Measurements from ENCODE around the gene ERC1.

The ERC1 gene

GRCh38 chr12:1309613-1310012 lies 318.6 kb downstream of the ERC1 start:
- TF ChIP-seq GATA2 (IDR thresholded peaks at IDR 0.05; ENCODE audit: low read depth, low read length) (no peak), GATA3 (IDR thresholded peaks at IDR 0.05; ENCODE audit: low read depth, low read length) (no peak)

- TF ChIP-seq GATA3 (IDR thresholded peaks at IDR 0.05; ENCODE audit: low read depth, low read length), result no peak
- TF ChIP-seq GATA2 (IDR thresholded peaks at IDR 0.05; ENCODE audit: low read depth, low read length), result no peak
These were observed 319.6 kb downstream of the ERC1 start for GRCh38 chr12:1310653-1311052.

GRCh38 chr12:1311145-1311544 lies 320.1 kb downstream of the ERC1 start:
- TF ChIP-seq GATA2 (IDR thresholded peaks at IDR 0.05; ENCODE audit: low read depth, low read length) (no peak), GATA3 (IDR thresholded peaks at IDR 0.05; ENCODE audit: low read depth, low read length) (no peak)

- TF ChIP-seq GATA2 (IDR thresholded peaks at IDR 0.05; ENCODE audit: low read depth, low read length) (no peak), GATA3 (IDR thresholded peaks at IDR 0.05; ENCODE audit: low read depth, low read length) (no peak)
These were observed 322.9 kb downstream of the ERC1 start for GRCh38 chr12:1313906-1314305.

GRCh38 chr12:1314523-1314922 lies 323.5 kb downstream of the ERC1 start:
- TF ChIP-seq GATA2 (IDR thresholded peaks at IDR 0.05; ENCODE audit: low read depth, low read length), result no peak
- TF ChIP-seq GATA3 (IDR thresholded peaks at IDR 0.05; ENCODE audit: low read depth, low read length), result no peak

- no peak for TF ChIP-seq GATA2 (IDR thresholded peaks at IDR 0.05; ENCODE audit: low read depth, low read length)
These were observed 327.5 kb downstream of the ERC1 start for GRCh38 chr12:1318327-1319031.

- TF ChIP-seq GATA2 (IDR thresholded peaks at IDR 0.05; ENCODE audit: low read depth, low read length) (no peak), GATA3 (IDR thresholded peaks at IDR 0.05; ENCODE audit: low read depth, low read length) (no peak)
These were observed 328.2 kb downstream of the ERC1 start for GRCh38 chr12:1319212-1319611.

GRCh38 chr12:1320021-1320420 lies 329.0 kb downstream of the ERC1 start:
- TF ChIP-seq GATA3 (IDR thresholded peaks at IDR 0.05; ENCODE audit: low read depth, low read length), result no peak
- TF ChIP-seq GATA2 (IDR thresholded peaks at IDR 0.05; ENCODE audit: low read depth, low read length), result no peak

GRCh38 chr12:1322821-1323220 lies 331.8 kb downstream of the ERC1 start:
- TF ChIP-seq GATA2 (IDR thresholded peaks at IDR 0.05; ENCODE audit: low read depth, low read length) (no peak), GATA3 (IDR thresholded peaks at IDR 0.05; ENCODE audit: low read depth, low read length) (no peak)

GRCh38 chr12:1324099-1324498 lies 333.1 kb downstream of the ERC1 start:
- no peak for TF ChIP-seq GATA2 (IDR thresholded peaks at IDR 0.05; ENCODE audit: low read depth, low read length)
- no peak for TF ChIP-seq GATA3 (IDR thresholded peaks at IDR 0.05; ENCODE audit: low read depth, low read length)

GRCh38 chr12:1324910-1325309 lies 333.9 kb downstream of the ERC1 start:
- TF ChIP-seq GATA3 (IDR thresholded peaks at IDR 0.05; ENCODE audit: low read depth, low read length), result no peak
- TF ChIP-seq GATA2 (IDR thresholded peaks at IDR 0.05; ENCODE audit: low read depth, low read length), result no peak

GRCh38 chr12:1325666-1326065 lies 334.6 kb downstream of the ERC1 start:
- no peak for TF ChIP-seq GATA3 (IDR thresholded peaks at IDR 0.05; ENCODE audit: low read depth, low read length)
- no peak for TF ChIP-seq GATA2 (IDR thresholded peaks at IDR 0.05; ENCODE audit: low read depth, low read length)

- TF ChIP-seq GATA2 (IDR thresholded peaks at IDR 0.05; ENCODE audit: low read depth, low read length), result no peak
- TF ChIP-seq GATA3 (IDR thresholded peaks at IDR 0.05; ENCODE audit: low read depth, low read length), result no peak
These were observed 335.2 kb downstream of the ERC1 start for GRCh38 chr12:1326258-1326657.

- TF ChIP-seq GATA3 (IDR thresholded peaks at IDR 0.05; ENCODE audit: low read depth, low read length), result no peak
- no peak for TF ChIP-seq GATA2 (IDR thresholded peaks at IDR 0.05; ENCODE audit: low read depth, low read length)
These were observed 337.4 kb downstream of the ERC1 start for GRCh38 chr12:1328391-1328790.

GRCh38 chr12:1329784-1330476 lies 338.9 kb downstream of the ERC1 start:
- TF ChIP-seq GATA2 (IDR thresholded peaks at IDR 0.05; ENCODE audit: low read depth, low read length), result no peak
- TF ChIP-seq GATA3 (IDR thresholded peaks at IDR 0.05; ENCODE audit: low read depth, low read length), result no peak
